Measurements from ENCODE around the gene UGGT2. TPM values are rescaled to one million over a fixed set of nuclear protein-coding genes. Genes with fewer than 3 reads are reported as not detected.
A peak's percentile ranks its signal among the peaks of the same experiment; 100 is the strongest.
"Not testable (repeated sequence)": the region's sequence is repeated elsewhere in the genome, so short reads cannot be mapped to it uniquely, and the experiment has no call there.

Gene UGGT2
- total RNA-seq, 1 experiment from 2014 or later: 66.1 TPM

- no peak for DNase-seq (ENCODE audit: low spot score)
These were observed 150.5 kb downstream of the UGGT2 start for GRCh38 chr13:95902741-95903140.

DNA sequence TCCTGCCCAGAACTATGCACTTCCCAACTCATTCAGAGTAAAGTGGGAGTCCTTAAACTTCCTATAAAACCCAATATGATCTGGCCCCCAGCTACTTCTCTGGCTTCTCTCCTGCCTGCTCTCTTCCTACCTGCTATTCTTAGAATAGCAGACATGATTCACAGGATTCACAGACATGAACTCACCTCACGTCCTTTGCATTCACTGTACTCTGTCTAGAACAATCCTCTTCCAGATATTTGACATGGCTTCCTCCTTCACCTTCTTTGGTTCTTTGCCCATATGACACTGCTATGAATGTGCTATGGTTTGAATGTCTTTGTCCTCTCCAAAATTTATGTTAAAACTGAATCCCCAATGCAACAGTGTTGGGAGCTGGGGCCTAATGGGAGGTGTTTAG, 154.9 kb downstream of the UGGT2 start:
- DNase-seq (ENCODE audit: low spot score): no peak

DNA sequence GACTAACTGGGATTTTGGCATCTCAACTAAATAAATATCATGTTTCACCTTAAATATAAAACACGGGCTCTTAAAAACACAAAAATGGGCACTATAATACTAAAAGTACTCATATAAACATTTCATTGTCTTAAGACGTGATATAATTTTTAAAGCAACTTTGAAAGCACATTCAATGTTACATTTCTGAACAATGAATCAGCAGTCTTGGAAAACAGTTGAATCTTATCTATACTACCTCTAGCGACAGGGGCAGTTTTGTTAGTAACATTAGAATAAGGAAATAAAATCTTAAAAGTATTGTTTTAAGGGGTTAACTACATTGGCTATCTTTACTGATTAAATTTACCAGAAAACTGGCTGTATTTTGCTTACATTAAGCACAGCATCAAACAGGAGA, 156.9 kb downstream of the UGGT2 start:
- peak; percentile 46 for DNase-seq (ENCODE audit: low spot score)

- no peak for DNase-seq (ENCODE audit: low spot score)
These were observed 159.3 kb downstream of the UGGT2 start for GRCh38 chr13:95893861-95894260.

DNA sequence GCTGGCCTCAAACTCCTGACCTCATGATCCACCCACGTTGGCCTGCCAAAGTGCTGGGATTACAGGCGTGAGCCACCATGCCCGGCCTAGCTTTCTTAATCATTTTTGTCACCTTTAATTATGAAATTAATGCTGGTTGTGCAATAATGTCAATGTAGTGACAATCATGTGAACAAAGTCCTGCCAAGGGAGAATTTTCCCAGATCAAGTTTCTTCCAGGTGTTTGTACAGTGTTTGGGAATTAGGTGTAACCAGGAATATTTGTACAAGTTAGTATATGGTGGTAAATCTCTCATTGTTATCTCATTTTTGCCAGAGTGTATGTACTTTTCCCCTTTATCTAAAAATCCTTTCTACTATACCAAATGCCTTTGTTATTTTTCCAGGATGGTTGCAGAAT, 171.1 kb downstream of the UGGT2 start:
- DNase-seq (ENCODE audit: low spot score): no peak

- no peak for DNase-seq (ENCODE audit: low spot score)
These were observed 172.9 kb downstream of the UGGT2 start for GRCh38 chr13:95880331-95880730.

- DNase-seq (ENCODE audit: low spot score): no peak
These were observed 178.9 kb downstream of the UGGT2 start for GRCh38 chr13:95874286-95874685.

- no peak for DNase-seq (ENCODE audit: low spot score)
These were observed 182.8 kb downstream of the UGGT2 start for GRCh38 chr13:95870421-95870820.

- no peak for DNase-seq (ENCODE audit: low spot score)
These were observed 188.1 kb downstream of the UGGT2 start for GRCh38 chr13:95865080-95865615.

GRCh38 chr13:95862408-95862807, 190.8 kb downstream of the UGGT2 start:
- DNase-seq (ENCODE audit: low spot score): peak; percentile 14

DNA sequence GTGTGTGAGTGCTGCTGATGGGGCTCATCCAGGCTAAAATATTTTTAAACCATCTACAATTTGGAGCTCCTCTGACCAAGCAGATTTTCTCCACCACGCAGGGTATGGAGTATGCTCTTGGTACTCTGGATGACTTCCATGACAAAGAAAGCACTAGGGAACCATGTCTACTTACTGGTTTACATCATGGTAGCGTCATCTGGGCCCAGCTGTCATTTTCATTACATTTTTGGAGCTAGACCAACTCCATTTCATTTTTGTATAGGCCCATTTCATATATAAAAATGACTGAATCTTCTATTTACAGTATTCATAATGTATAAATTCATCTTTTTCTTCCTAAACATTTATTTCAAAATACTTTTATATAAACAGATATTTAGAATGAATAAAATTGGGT, 191.9 kb downstream of the UGGT2 start:
- no peak for DNase-seq (ENCODE audit: low spot score)

DNA sequence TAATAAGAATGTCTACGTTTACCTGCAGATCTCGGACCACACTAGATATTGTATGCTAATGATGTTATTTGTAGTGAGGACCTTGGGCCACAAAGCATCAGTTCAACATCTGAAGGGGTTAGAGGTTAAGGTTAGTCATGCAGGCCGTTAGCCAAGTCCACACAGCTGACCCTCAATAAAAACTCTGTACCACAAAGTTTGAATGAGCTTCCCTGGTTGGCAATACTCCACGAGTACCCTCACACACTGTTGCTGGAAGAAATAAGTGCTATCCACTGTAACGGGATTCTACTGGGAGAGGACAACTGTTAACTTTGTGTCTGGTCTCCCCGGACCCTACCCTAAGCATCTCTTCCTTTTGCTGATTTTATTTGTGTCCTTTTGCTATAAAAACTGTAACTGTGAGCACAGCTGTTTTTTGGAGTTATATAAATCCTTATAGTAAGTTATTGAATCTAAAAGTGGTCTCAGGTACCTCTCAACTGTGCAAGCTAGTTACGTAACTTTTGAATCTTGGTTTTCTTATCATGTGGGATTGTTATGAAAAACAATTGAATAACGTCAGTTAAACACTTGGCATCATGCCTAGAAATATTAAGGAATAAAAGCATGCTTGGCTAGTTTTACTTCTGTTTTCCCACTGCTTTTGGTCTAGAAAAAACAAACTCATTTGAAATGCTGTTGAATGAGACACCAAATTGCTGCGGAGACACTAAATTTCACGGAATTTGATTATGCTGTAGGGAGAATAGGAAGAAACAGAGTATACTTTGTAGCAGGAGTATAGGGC, 194.7 kb downstream of the UGGT2 start:
- no peak for DNase-seq (ENCODE audit: low spot score)

DNA sequence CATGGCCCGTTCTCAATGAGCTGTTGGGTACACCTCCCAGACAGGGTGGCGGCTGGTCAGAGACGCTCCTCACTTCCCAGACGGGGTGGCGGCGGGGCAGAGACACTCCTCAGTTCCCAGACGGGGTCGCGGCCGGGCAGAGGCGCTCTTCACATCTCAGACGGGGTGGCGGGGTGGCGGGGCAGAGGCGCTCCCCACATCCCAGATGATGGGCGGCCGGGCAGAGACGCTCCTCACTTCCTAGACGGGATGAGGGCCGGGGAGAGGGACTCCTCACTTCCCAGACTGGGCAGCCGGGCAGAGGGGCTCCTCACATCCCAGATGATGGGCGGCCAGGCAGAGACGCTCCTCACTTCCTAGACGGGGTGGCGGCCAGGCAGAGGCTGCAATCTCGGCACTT, 207.5 kb downstream of the UGGT2 start:
- DNase-seq (ENCODE audit: low spot score): not testable (repeated sequence)

- DNase-seq (ENCODE audit: low spot score): no peak
These were observed 210.3 kb downstream of the UGGT2 start for GRCh38 chr13:95842898-95843297.

GRCh38 chr13:95841894-95842293, 211.3 kb downstream of the UGGT2 start:
- DNase-seq (ENCODE audit: low spot score): no peak

DNA sequence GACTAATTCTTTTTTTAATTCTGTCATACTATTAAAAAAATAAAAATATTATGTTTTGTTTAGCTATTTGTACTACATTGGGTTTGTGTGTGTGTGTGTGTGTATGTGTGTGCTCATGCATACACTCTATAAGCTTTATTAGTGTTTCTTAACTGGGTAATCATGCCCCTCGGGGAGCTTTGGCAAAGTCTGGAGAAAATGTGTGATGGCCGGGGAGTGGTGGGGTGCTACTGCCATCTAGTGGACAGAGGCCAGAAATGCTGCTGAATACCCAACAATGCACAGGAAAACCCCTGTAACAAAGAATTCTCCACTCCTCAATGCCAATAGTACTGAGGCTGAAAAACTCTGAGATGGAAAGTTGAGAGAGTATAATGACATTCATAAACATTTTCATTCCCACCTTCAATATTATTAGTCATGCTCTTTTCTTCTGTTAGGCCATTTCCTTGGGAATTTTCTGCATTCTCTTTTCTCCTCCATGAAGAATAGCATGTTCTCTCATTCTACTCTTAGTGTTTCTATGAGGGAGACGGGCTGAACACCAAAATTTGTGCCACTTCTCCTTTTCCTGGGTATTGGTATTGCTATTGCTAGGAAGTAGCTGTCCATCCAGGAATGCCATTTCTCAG, 219.0 kb downstream of the UGGT2 start:
- DNase-seq (ENCODE audit: low spot score): peak; percentile 62

DNA sequence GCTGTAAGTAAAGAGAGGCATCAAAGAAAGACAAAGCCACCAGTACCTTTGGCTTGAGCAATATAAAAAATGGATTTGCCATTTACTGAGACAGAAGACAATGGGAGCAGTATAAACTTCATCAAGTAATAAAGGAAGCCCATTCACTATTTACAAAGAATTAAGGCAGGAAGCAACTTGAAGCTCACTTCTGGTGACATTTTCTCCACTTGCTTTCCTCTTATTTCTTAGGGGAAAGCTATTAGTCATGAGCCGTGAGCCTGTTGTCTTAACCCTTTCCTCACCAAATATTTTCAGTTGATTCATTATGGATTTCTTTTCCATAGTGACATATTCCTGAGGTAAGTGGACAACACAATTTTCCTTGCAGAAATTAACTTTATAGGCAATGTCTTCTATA, 219.5 kb downstream of the UGGT2 start:
- DNase-seq (ENCODE audit: low spot score): peak; percentile 16

GRCh38 chr13:95833126-95833525, 220.1 kb downstream of the UGGT2 start:
- no peak for DNase-seq (ENCODE audit: low spot score)

DNA sequence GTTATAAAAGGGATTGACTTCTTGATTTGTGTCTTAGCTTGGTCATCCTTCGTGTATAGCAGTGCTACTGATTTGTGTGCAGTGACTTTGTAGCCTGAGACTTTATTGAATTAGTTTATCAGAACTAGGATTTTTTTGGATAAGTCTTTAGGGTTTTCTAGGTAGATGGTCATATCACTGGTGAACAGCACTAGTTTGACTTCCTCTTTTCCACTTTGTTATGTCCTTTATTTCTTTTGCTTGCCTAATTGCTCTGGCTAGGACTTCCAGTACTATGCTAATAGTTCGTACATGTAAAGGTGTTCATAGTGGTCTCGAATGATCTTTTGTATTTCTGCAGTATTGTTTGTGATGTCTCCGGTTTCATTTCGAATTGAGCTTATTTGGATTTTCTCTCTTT, 230.9 kb downstream of the UGGT2 start:
- no peak for DNase-seq (ENCODE audit: low spot score)

DNA sequence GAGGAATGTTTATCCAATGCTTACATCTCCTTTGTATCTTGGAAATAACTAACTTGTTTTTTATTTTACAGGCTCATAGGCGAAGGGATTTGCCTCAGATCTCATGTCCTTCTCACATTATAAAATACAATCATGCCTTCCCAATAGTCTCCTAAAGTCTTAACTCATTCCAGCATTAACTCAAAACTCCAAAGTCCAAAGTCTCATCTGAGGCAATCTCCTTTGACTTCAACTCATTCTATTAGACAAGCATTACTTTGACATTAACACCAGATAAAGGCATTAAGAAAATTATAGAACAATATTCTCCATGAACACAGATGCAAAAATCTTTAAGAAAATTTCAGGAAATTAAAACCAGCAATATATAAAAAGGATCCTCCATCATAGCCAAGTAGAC, 238.7 kb downstream of the UGGT2 start:
- DNase-seq (ENCODE audit: low spot score): no peak

GRCh38 chr13:95813139-95813538, 240.1 kb downstream of the UGGT2 start:
- no peak for DNase-seq (ENCODE audit: low spot score)

DNA sequence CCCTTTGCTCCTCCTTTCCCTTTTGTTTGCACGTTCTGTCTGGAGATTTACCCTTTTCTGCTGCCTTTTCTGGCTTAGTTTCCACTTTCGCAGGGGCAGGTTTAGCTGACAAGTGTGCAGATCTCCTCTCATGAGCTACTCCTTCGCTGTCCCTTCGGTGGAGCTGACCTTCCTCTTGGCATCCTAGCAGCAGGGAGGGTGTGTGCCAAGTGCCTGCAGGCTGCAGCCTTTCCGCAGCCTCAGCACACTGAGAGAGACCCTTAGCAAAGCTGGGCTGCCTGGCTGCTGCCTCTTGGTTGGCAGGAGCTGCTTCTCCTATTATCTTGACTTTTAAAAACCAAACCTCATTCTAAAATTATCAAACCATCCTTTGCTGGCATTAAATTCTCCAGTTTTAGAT, 243.8 kb downstream of the UGGT2 start:
- no peak for DNase-seq (ENCODE audit: low spot score)

- DNase-seq (ENCODE audit: low spot score): no peak
These were observed 247.3 kb downstream of the UGGT2 start for GRCh38 chr13:95805921-95806320.

All from A172 (cell line).